HEK293 (cell line): ENCODE results near the gene TRAPPC1.

ENCODE experiments used
- CTCF ChIA-PET: fragments of 350-600 bp; formaldehyde crosslinking; extraction: SDS; loops from one replicate; lab custom pipeline; 2021; ENCODE audit warnings: antibody characterized with exemption; lab: Yijun Ruan, JAX
- POLR2A ChIA-PET: fragments of 300-600 bp; formaldehyde crosslinking; extraction: SDS; loops from one replicate; lab custom pipeline; 2020; ENCODE audit warnings: antibody characterized with exemption, inconsistent platforms; lab: Yijun Ruan, JAX
- H3K27ac ChIP-seq: fragments of 200-500 bp; sonication (Bioruptor generic); 2 replicates; pipeline ENCODE4 v1.5.1; 2014; ENCODE audit warnings: low read depth, low read length, control low read depth, inconsistent platforms; ENCODE audit errors: extremely low read depth
- H3K36me3 ChIP-seq, 2 experiments: fragments of 200-500 bp in 1 of 2; sonication (Bioruptor generic) in 1 of 2; 1 replicate in 1 of 2; 2 replicates in 1 of 2; pipeline ENCODE4 v1.5.1; 2014 to 2017; ENCODE audit warnings: inconsistent platforms in 2 of 2, low read length in 2 of 2; ENCODE audit not compliant: control insufficient read depth in 2 of 2, insufficient read depth in 1 of 2
- H3K4me1 ChIP-seq: fragments of 200-500 bp; sonication (Bioruptor generic); 2 replicates; pipeline ENCODE4 v1.5.1; 2014; ENCODE audit warnings: mild to moderate bottlenecking, low read length, inconsistent platforms; ENCODE audit not compliant: control insufficient read depth, insufficient read depth
- H3K4me3 ChIP-seq: 2 replicates; pipeline ENCODE4 v1.5.1; 2011; ENCODE audit warnings: low read depth, mild to moderate bottlenecking, control low read depth, low read length, moderate library complexity
- H3K9me3 ChIP-seq: fragments of 200-500 bp; sonication (Bioruptor generic); 2 replicates; pipeline ENCODE4 v1.5.1; 2014; ENCODE audit warnings: low read depth, low read length, inconsistent platforms; ENCODE audit not compliant: control insufficient read depth, insufficient read depth
- BCL11B ChIP-seq: fragments of 450-650 bp; formaldehyde crosslinking; IDR thresholded peaks from 2 replicates; pipeline ENCODE4 v1.5.1; 2016; ENCODE audit warnings: low read depth, missing biosample characterization, missing genetic modification characterization
- EGR2 ChIP-seq: fragments of 450-650 bp; formaldehyde crosslinking; IDR thresholded peaks from 2 replicates; pipeline ENCODE4 v1.5.1; 2016; ENCODE audit warnings: low read depth, missing biosample characterization, missing genetic modification characterization
- FEZF1 ChIP-seq: fragments of 450-650 bp; formaldehyde crosslinking; IDR thresholded peaks from 2 replicates; pipeline ENCODE4 v1.5.1; 2016; ENCODE audit warnings: missing biosample characterization, missing genetic modification characterization
- KLF10 ChIP-seq: fragments of 450-650 bp; IDR thresholded peaks from 2 replicates; pipeline ENCODE4 v1.5.1; 2018; ENCODE audit warnings: missing biosample characterization, mild to moderate bottlenecking, missing genetic modification characterization
- MYNN ChIP-seq: fragments of 450-650 bp; formaldehyde crosslinking; IDR thresholded peaks from 2 replicates; pipeline ENCODE4 v1.5.1; 2016; ENCODE audit warnings: missing biosample characterization, missing genetic modification characterization, borderline replicate concordance
- PRDM1 ChIP-seq: fragments of 450-650 bp; formaldehyde crosslinking; IDR thresholded peaks from 2 replicates; pipeline ENCODE4; 2016; ENCODE audit warnings: missing biosample characterization, missing genetic modification characterization
- PRDM6 ChIP-seq: fragments of 450-650 bp; formaldehyde crosslinking; IDR thresholded peaks from 2 replicates; pipeline ENCODE4 v1.5.1; 2017; ENCODE audit warnings: missing biosample characterization, missing genetic modification characterization
- RBAK ChIP-seq: fragments of 450-650 bp; formaldehyde crosslinking; IDR thresholded peaks from 2 replicates; pipeline ENCODE4 v1.5.1; 2016; ENCODE audit warnings: missing biosample characterization, missing genetic modification characterization
- YY2 ChIP-seq: fragments of 450-650 bp; formaldehyde crosslinking; IDR thresholded peaks from 2 replicates; pipeline ENCODE4 v1.5.1; 2016; ENCODE audit warnings: missing biosample characterization, missing genetic modification characterization
- ZBTB49 ChIP-seq: fragments of 450-650 bp; formaldehyde crosslinking; IDR thresholded peaks from 2 replicates; pipeline ENCODE4 v1.5.1; 2016; ENCODE audit warnings: missing biosample characterization, missing genetic modification characterization, low read depth
- ZNF175 ChIP-seq: fragments of 450-650 bp; formaldehyde crosslinking; IDR thresholded peaks from 2 replicates; pipeline ENCODE4 v1.5.1; 2016; ENCODE audit warnings: missing biosample characterization, missing genetic modification characterization
- ZNF354C ChIP-seq: fragments of 450-650 bp; formaldehyde crosslinking; IDR thresholded peaks from 2 replicates; pipeline ENCODE4 v1.5.1; 2016; ENCODE audit warnings: missing biosample characterization, missing genetic modification characterization, low read depth, borderline replicate concordance
- ZNF544 ChIP-seq: fragments of 450-650 bp; formaldehyde crosslinking; IDR thresholded peaks from 2 replicates; pipeline ENCODE4 v1.5.0; 2017; ENCODE audit warnings: missing biosample characterization, missing genetic modification characterization
- ZNF596 ChIP-seq: fragments of 450-650 bp; IDR thresholded peaks from 2 replicates; pipeline ENCODE4 v1.5.0; 2018; ENCODE audit warnings: missing biosample characterization, mild to moderate bottlenecking, missing genetic modification characterization, moderate library complexity
- ZNF629 ChIP-seq: fragments of 450-650 bp; formaldehyde crosslinking; IDR thresholded peaks from 2 replicates; pipeline ENCODE4 v1.5.1; 2017; ENCODE audit warnings: missing biosample characterization, missing genetic modification characterization
- ZNF76 ChIP-seq: fragments of 450-650 bp; formaldehyde crosslinking; IDR thresholded peaks from 2 replicates; pipeline ENCODE4; 2016; ENCODE audit warnings: low read depth, missing biosample characterization, missing genetic modification characterization, borderline replicate concordance
- ZNF776 ChIP-seq: fragments of 450-650 bp; formaldehyde crosslinking; IDR thresholded peaks from 2 replicates; pipeline ENCODE4 v1.5.0; 2017; ENCODE audit warnings: missing biosample characterization, missing genetic modification characterization, borderline replicate concordance
- ZNF830 ChIP-seq: fragments of 450-650 bp; IDR thresholded peaks from 2 replicates; pipeline ENCODE4 v1.5.0; 2018; ENCODE audit warnings: missing biosample characterization, missing genetic modification characterization, low read depth, mild to moderate bottlenecking, moderate library complexity
- ZNF843 ChIP-seq: fragments of 450-650 bp; formaldehyde crosslinking; IDR thresholded peaks from 2 replicates; pipeline ENCODE4 v1.5.1; 2016; ENCODE audit warnings: missing biosample characterization, missing genetic modification characterization
- ZSCAN18 ChIP-seq: fragments of 450-650 bp; formaldehyde crosslinking; IDR thresholded peaks from 2 replicates; pipeline ENCODE4 v1.5.1; 2016; ENCODE audit warnings: missing biosample characterization, missing genetic modification characterization
- ZSCAN5A ChIP-seq: fragments of 450-650 bp; formaldehyde crosslinking; IDR thresholded peaks from 2 replicates; pipeline ENCODE4 v1.5.1; 2016; ENCODE audit warnings: missing biosample characterization, missing genetic modification characterization

The TRAPPC1 gene

GRCh38 chr17:7947651-7948050 is 15.9 kb upstream of the TRAPPC1 start:
- H3K36me3 ChIP-seq, result peaks cover 69 to 73% of the 10 kb centered on the region in 2 experiments
- no peak overlapping the region for H3K27ac ChIP-seq
- no peaks in the 10 kb centered on the region for H3K9me3 ChIP-seq
- ChIA-PET CTCF (interaction anchor here (1.0 to 1.3 kb wide), 2 partner anchors 36 to 50 kb away, joined by 3 to 4 read pairs; no protein-coding TSS in a partner anchor), POLR2A (interaction anchor here (0.5 to 1.1 kb wide), 2 partner anchors 91 to 400 kb away, joined by 3 read pairs; partner anchors contain the start of gene NAA38)
- H3K4me3 ChIP-seq, result no peak overlapping the region
- H3K4me1 ChIP-seq, result no peaks in the 10 kb centered on the region
- TF ChIP-seq ZNF843 (tag by site-specific recombination) (no peak), PRDM1 (tag by site-specific recombination) (peak; percentile 43; the same call in 1 of the 2 replicates)

GRCh38 chr17:7946441-7946840 is 14.7 kb upstream of the TRAPPC1 start:
- Histone ChIP-seq H3K4me1 (no peaks in the 10 kb centered on the region), H3K4me3 (no peak overlapping the region), H3K9me3 (no peaks in the 10 kb centered on the region), H3K36me3 (peaks cover 79 to 84% of the 10 kb centered on the region in 2 experiments), H3K27ac (no peak overlapping the region)
- no peak for TF ChIP-seq ZNF843 (tag by site-specific recombination)
- no peak for TF ChIP-seq YY2 (tag by site-specific recombination)
- TF ChIP-seq FEZF1 (tag by site-specific recombination), result no peak
- no peak for TF ChIP-seq ZSCAN5A (tag by site-specific recombination)
- TF ChIP-seq EGR2 (tag by site-specific recombination), result no peak
- CTCF ChIA-PET, result interaction anchor here (0.7 to 1.0 kb wide), 3 partner anchors 10 to 111 kb away, joined by 3 read pairs; no protein-coding TSS in a partner anchor
- POLR2A ChIA-PET, result interaction anchor here (0.6 to 0.7 kb wide), 2 partner anchors 43 to 108 kb away, joined by 3 read pairs; no protein-coding TSS in a partner anchor

GRCh38 chr17:7945651-7946050 is 13.9 kb upstream of the TRAPPC1 start:
- peaks cover 84 to 91% of the 10 kb centered on the region in 2 experiments for H3K36me3 ChIP-seq

GRCh38 chr17:7944326-7944725 is 12.6 kb upstream of the TRAPPC1 start:
- ChIA-PET POLR2A (interaction anchor here (2.0 to 3.1 kb wide), 2 partner anchors 12 to 29 kb away, joined by 4 to 22 read pairs; partner anchors contain the start of genes CNTROB, RNF227 and TRAPPC1), CTCF (interaction anchor here (1.2 to 1.9 kb wide), 4 partner anchors 45 to 113 kb away, joined by 3 to 9 read pairs (median 4); no protein-coding TSS in a partner anchor)
- Histone ChIP-seq H3K27ac (no peak overlapping the region), H3K4me1 (no peaks in the 10 kb centered on the region), H3K9me3 (no peaks in the 10 kb centered on the region), H3K4me3 (no peak overlapping the region), H3K36me3 (peaks cover 87 to 92% of the 10 kb centered on the region in 2 experiments)
- TF ChIP-seq MYNN (tag by site-specific recombination), result no peak
- TF ChIP-seq ZNF596 (tag by site-specific recombination), result no peak
- TF ChIP-seq ZNF76 (tag by site-specific recombination), result no peak
- no peak for TF ChIP-seq RBAK (tag by site-specific recombination)
- no peak for TF ChIP-seq ZBTB49 (tag by site-specific recombination)
- TF ChIP-seq ZSCAN18 (tag by site-specific recombination), result no peak
- no peak for TF ChIP-seq ZNF175 (tag by site-specific recombination)
- TF ChIP-seq ZNF354C (tag by site-specific recombination), result no peak
- no peak for TF ChIP-seq PRDM6 (tag by site-specific recombination)
- no peak for TF ChIP-seq ZNF830 (tag by site-specific recombination)
- no peak for TF ChIP-seq ZNF544 (tag by site-specific recombination)

More at GRCh38 chr17:7945651-7946050, 13.9 kb upstream of the TRAPPC1 start:
- Histone ChIP-seq H3K27ac (no peak overlapping the region), H3K4me1 (no peaks in the 10 kb centered on the region), H3K9me3 (no peaks in the 10 kb centered on the region), H3K4me3 (no peak overlapping the region)
- no peak for TF ChIP-seq BCL11B (tag by site-specific recombination)
- no peak for TF ChIP-seq KLF10 (tag by site-specific recombination)
- no peak for TF ChIP-seq ZNF629 (tag by site-specific recombination)
- TF ChIP-seq ZNF776 (tag by site-specific recombination), result no peak
- POLR2A ChIA-PET, result interaction anchor here (2.0 to 3.1 kb wide), 2 partner anchors 14 to 30 kb away, joined by 4 to 22 read pairs; partner anchors contain the start of genes CNTROB, RNF227 and TRAPPC1
- CTCF ChIA-PET, result interaction anchor here (0.6 to 1.4 kb wide), 5 partner anchors 12 to 111 kb away, joined by 3 to 4 read pairs (median 3); no protein-coding TSS in a partner anchor
